DMS79 treated with DMSO at 0.1 percent for 48 hours (cell line): ENCODE data around the gene PPIE.
"Not testable (repeated sequence)": the region's sequence is repeated elsewhere in the genome, so short reads cannot be mapped to it uniquely, and the experiment has no call there.

Experiments
- DNase-seq: peaks from one replicate; lab custom pipeline; 2025; lab: John Stamatoyannopoulos, UW

The PPIE gene

GRCh38 chr1:39758556-39759435, 20.1 kb downstream of the PPIE start:
- DNase-seq: no peak

GRCh38 chr1:39759436-39759726, 20.7 kb downstream of the PPIE start:
- no peak for DNase-seq

- DNase-seq: no peak
These were observed 21.7 kb downstream of the PPIE start for GRCh38 chr1:39760074-39761008.

- no peak for DNase-seq
These were observed 22.3 kb downstream of the PPIE start for GRCh38 chr1:39761016-39761415.

GRCh38 chr1:39761557-39762260, 23.0 kb downstream of the PPIE start:
- DNase-seq: no peak

GRCh38 chr1:39762550-39763540, 24.2 kb downstream of the PPIE start:
- DNase-seq: no peak

- not testable (repeated sequence) for DNase-seq
These were observed 25.1 kb downstream of the PPIE start for GRCh38 chr1:39763619-39764374.

GRCh38 chr1:39764512-39764911, 25.8 kb downstream of the PPIE start:
- DNase-seq: not testable (repeated sequence)

GRCh38 chr1:39766466-39766865, 27.8 kb downstream of the PPIE start:
- DNase-seq: not testable (repeated sequence)

GRCh38 chr1:39769502-39769901, 30.8 kb downstream of the PPIE start:
- DNase-seq: not testable (repeated sequence)

- DNase-seq: not testable (repeated sequence)
These were observed 31.7 kb downstream of the PPIE start for GRCh38 chr1:39770100-39771021.

GRCh38 chr1:39771022-39771532, 32.4 kb downstream of the PPIE start, which contains the start of gene OXCT2:
Gene OXCT2 (minus strand): TSS chr1:39771348. CDS start chr1:39771255, 93 bp downstream.
- not testable (repeated sequence) for DNase-seq

GRCh38 chr1:39773369-39773979, 34.8 kb downstream of the PPIE start:
- DNase-seq: not testable (repeated sequence)

- not testable (repeated sequence) for DNase-seq
These were observed 36.5 kb downstream of the PPIE start for GRCh38 chr1:39775141-39775540.

- not testable (repeated sequence) for DNase-seq
These were observed 37.2 kb downstream of the PPIE start for GRCh38 chr1:39775676-39776399.

- DNase-seq: no peak
These were observed 37.7 kb downstream of the PPIE start for GRCh38 chr1:39776400-39776713.

GRCh38 chr1:39776886-39777285, 38.2 kb downstream of the PPIE start:
- no peak for DNase-seq

GRCh38 chr1:39777306-39777705, 38.6 kb downstream of the PPIE start:
- DNase-seq: no peak
